ENCODE data around the gene NLGN1. TPM values are rescaled to one million over a fixed set of nuclear protein-coding genes. Genes with fewer than 3 reads are reported as not detected.

Gene NLGN1
- total and polyA plus RNA-seq, 4 experiments from 2014 or later, result not detected

GRCh38 chr3:173761161-173761560, 363.6 kb downstream of the NLGN1 start:
- Mint-ChIP-seq H3K27me3 (no peaks in the 10 kb centered on the region), H3K4me1 (no peaks in the 10 kb centered on the region), H3K36me3 (no peaks in the 10 kb centered on the region), H3K9me3 (peaks cover 0 to 4% (median under 1%) of the 10 kb centered on the region in 8 donors), H3K27ac (no peak overlapping the region), H3K4me3 (no peak overlapping the region)
- no peaks in the 10 kb centered on the region for H3K9me3 ChIP-seq (ENCODE audit: control insufficient read depth in 1 of 2, low read length in 2 of 2)
- H3K36me3 ChIP-seq (ENCODE audit: insufficient read depth, low read length), result no peaks in the 10 kb centered on the region
- POLR2A ChIA-PET (ENCODE audit: partially characterized antibody), result no interaction called here
- H3K27ac ChIP-seq (ENCODE audit: low read depth, low read length), result no peak overlapping the region
- CTCF ChIA-PET (ENCODE audit: partially characterized antibody), result no interaction called here
- intact Hi-C loops (cut with micrococcal nuclease), result no loop called here
- H3K4me1 ChIP-seq (ENCODE audit: insufficient read depth, low read length), result no peaks in the 10 kb centered on the region
- H3K4me3 ChIP-seq (ENCODE audit: low read length in 2 of 2), result no peak overlapping the region
- no peaks in the 10 kb centered on the region for H3K27me3 ChIP-seq (ENCODE audit: insufficient read depth, low read length)
- no peak for DNase-seq

DNA sequence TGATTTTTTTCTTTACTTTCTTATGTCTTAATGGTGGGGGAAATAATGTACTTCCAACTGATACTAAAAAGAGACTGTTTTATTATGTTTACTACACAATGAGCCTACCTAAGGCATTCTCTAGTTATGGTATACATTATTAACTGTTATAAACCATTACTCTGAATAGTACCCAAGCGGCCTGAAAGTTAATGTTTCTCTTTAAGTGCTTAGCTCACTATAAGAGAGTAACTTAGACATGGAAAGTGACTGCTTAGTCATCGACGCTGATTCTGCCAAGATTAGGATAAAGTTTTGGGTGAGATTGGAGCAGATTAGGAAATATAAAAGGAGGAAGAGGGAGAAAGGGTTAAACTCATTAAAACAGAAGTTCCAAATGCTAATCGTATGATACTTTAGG, 365.0 kb downstream of the NLGN1 start:
- Histone ChIP-seq H3K36me3 (ENCODE audit: insufficient read depth, low read length) (no peaks in the 10 kb centered on the region), H3K27me3 (ENCODE audit: insufficient read depth, low read length) (no peaks in the 10 kb centered on the region), H3K9me3 (ENCODE audit: control insufficient read depth in 1 of 2, low read length in 2 of 2) (no peaks in the 10 kb centered on the region), H3K4me3 (ENCODE audit: low read length in 2 of 2) (no peak overlapping the region), H3K4me1 (ENCODE audit: insufficient read depth, low read length) (no peaks in the 10 kb centered on the region), H3K27ac (ENCODE audit: low read depth, low read length) (no peak overlapping the region)
- H3K4me3 Mint-ChIP-seq, result no peak overlapping the region
- H3K36me3 Mint-ChIP-seq, result no peaks in the 10 kb centered on the region
- ChIA-PET CTCF (ENCODE audit: partially characterized antibody) (no interaction called here), POLR2A (ENCODE audit: partially characterized antibody) (no interaction called here)
- DNase-seq, result no peak
- H3K27me3 Mint-ChIP-seq, result no peaks in the 10 kb centered on the region
- intact Hi-C loops (cut with micrococcal nuclease), result no loop called here
- H3K27ac Mint-ChIP-seq, result no peak overlapping the region
- H3K9me3 Mint-ChIP-seq, result peaks cover 0 to 4% (median under 1%) of the 10 kb centered on the region in 8 donors
- no peaks in the 10 kb centered on the region for H3K4me1 Mint-ChIP-seq

DNA sequence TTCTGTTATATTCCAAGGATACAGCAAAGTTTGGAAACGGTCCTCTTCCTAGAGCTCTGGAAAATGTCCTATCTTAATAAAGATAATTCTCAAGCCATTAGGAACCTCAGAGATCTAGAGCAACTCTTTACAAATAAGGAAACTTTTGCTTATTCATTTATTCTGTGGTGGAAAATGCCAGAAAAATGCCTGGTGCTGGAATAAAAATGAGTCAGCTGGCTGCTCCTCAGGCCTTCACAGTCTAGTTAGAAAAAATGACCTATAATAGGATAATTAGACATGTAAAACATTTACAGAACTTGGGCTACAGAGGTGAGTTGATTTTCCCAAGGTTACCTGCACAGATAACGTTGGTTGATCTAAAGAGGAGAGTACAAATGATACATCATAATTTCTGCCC, 372.5 kb downstream of the NLGN1 start:
- Mint-ChIP-seq H3K27ac (no peak overlapping the region), H3K4me1 (no peaks in the 10 kb centered on the region), H3K27me3 (no peaks in the 10 kb centered on the region), H3K4me3 (no peak overlapping the region), H3K9me3 (peaks cover 0 to 9% (median 4%) of the 10 kb centered on the region in 8 donors), H3K36me3 (no peaks in the 10 kb centered on the region)
- DNase-seq, result no peak
- POLR2A ChIA-PET (ENCODE audit: partially characterized antibody), result no interaction called here
- Histone ChIP-seq H3K4me1 (ENCODE audit: insufficient read depth, low read length) (no peaks in the 10 kb centered on the region), H3K36me3 (ENCODE audit: insufficient read depth, low read length) (no peaks in the 10 kb centered on the region), H3K4me3 (ENCODE audit: low read length in 2 of 2) (no peak overlapping the region), H3K27me3 (ENCODE audit: insufficient read depth, low read length) (no peaks in the 10 kb centered on the region), H3K9me3 (ENCODE audit: control insufficient read depth in 1 of 2, low read length in 2 of 2) (no peaks in the 10 kb centered on the region), H3K27ac (ENCODE audit: low read depth, low read length) (no peak overlapping the region)
- intact Hi-C loops (cut with micrococcal nuclease), result no loop called here
- CTCF ChIA-PET (ENCODE audit: partially characterized antibody), result no interaction called here

DNA sequence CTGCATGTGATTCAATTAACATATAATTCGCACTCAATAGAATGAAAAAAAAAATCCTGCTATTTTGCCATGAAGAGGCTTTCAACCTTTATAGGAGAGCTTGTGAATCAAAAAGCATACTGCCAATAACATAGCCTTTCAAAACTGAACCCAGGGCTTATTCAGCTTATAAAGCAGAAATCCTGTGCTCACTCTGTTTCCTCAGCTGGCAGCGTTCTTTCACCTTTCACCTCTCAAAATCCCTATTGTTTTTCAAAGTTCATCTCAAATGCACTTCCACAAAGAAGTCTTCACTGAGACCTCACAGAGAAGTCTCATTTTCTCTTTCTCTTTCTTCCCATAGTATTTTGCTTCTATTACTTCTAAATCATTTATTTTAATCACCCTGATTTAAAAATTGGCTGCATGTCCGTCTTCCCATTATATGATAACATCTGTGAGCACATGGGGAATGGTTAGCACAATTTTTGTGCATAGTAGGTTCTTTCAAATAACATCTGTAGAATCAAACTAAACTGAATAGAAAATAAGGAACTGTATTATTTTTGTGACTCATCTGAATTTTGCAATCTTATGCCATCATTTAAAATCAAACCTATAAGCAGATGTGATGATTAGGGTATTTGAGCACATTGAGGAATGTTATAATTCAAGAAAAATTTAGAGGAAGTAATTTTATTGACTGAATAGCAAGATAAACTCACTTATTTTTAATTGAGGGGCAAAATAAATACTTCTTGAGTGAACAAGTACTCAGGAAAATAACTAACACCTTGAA, 373.4 kb downstream of the NLGN1 start:
- H3K4me3 Mint-ChIP-seq, result no peak overlapping the region
- H3K36me3 Mint-ChIP-seq, result no peaks in the 10 kb centered on the region
- H3K9me3 ChIP-seq (ENCODE audit: control insufficient read depth in 1 of 2, low read length in 2 of 2), result no peaks in the 10 kb centered on the region
- H3K4me1 ChIP-seq (ENCODE audit: insufficient read depth, low read length), result no peaks in the 10 kb centered on the region
- no peaks in the 10 kb centered on the region for H3K4me1 Mint-ChIP-seq
- POLR2A ChIA-PET (ENCODE audit: partially characterized antibody), result no interaction called here
- DNase-seq, result no peak
- H3K27ac ChIP-seq (ENCODE audit: low read depth, low read length), result no peak overlapping the region
- no peak overlapping the region for H3K27ac Mint-ChIP-seq
- H3K9me3 Mint-ChIP-seq, result peaks cover 0 to 9% (median 4%) of the 10 kb centered on the region in 8 donors
- intact Hi-C loops (cut with micrococcal nuclease), result no loop called here
- no peaks in the 10 kb centered on the region for H3K27me3 Mint-ChIP-seq
- CTCF ChIA-PET (ENCODE audit: partially characterized antibody), result no interaction called here
- H3K4me3 ChIP-seq (ENCODE audit: low read length in 2 of 2), result no peak overlapping the region
- H3K36me3 ChIP-seq (ENCODE audit: insufficient read depth, low read length), result no peaks in the 10 kb centered on the region
- H3K27me3 ChIP-seq (ENCODE audit: insufficient read depth, low read length), result no peaks in the 10 kb centered on the region

GRCh38 chr3:173773800-173774199, 376.3 kb downstream of the NLGN1 start:
- H3K27ac ChIP-seq (ENCODE audit: low read depth, low read length), result no peak overlapping the region
- Mint-ChIP-seq H3K9me3 (peaks cover 0 to 9% (median 4%) of the 10 kb centered on the region in 8 donors), H3K4me3 (no peak overlapping the region), H3K27me3 (no peaks in the 10 kb centered on the region), H3K36me3 (no peaks in the 10 kb centered on the region), H3K27ac (peak overlapping the region in 1 of 7 donors; percentile 36), H3K4me1 (no peaks in the 10 kb centered on the region)
- no peaks in the 10 kb centered on the region for H3K4me1 ChIP-seq (ENCODE audit: insufficient read depth, low read length)
- POLR2A ChIA-PET (ENCODE audit: partially characterized antibody), result no interaction called here
- no peak for DNase-seq
- no peaks in the 10 kb centered on the region for H3K9me3 ChIP-seq (ENCODE audit: control insufficient read depth in 1 of 2, low read length in 2 of 2)
- H3K4me3 ChIP-seq (ENCODE audit: low read length in 2 of 2), result no peak overlapping the region
- intact Hi-C loops (cut with micrococcal nuclease), result no loop called here
- no peaks in the 10 kb centered on the region for H3K27me3 ChIP-seq (ENCODE audit: insufficient read depth, low read length)
- CTCF ChIA-PET (ENCODE audit: partially characterized antibody), result no interaction called here
- H3K36me3 ChIP-seq (ENCODE audit: insufficient read depth, low read length), result no peaks in the 10 kb centered on the region

DNA sequence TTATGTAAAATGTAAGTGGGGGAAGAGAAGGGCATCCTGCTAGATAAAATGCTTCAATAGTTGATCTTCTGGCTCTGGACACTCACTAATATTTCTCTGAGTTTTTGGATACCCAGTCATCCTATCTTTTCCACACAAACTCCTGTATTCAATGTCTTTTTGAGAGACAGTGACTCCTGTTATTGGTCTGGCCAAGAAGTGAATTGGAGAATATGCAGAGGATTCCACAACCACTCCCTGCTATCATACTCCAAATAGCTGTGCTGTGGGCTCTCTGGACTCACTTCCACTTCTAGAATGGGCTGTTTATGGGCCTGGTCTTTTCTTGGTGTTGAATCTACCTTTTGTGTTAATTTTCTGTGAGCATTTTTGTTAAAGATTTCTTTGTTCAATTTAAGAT, 376.8 kb downstream of the NLGN1 start:
- H3K36me3 ChIP-seq (ENCODE audit: insufficient read depth, low read length), result no peaks in the 10 kb centered on the region
- POLR2A ChIA-PET (ENCODE audit: partially characterized antibody), result no interaction called here
- H3K27me3 ChIP-seq (ENCODE audit: insufficient read depth, low read length), result no peaks in the 10 kb centered on the region
- H3K4me3 ChIP-seq (ENCODE audit: low read length in 2 of 2), result no peak overlapping the region
- H3K4me1 ChIP-seq (ENCODE audit: insufficient read depth, low read length), result no peaks in the 10 kb centered on the region
- H3K4me1 Mint-ChIP-seq, result no peaks in the 10 kb centered on the region
- DNase-seq, result no peak
- CTCF ChIA-PET (ENCODE audit: partially characterized antibody), result no interaction called here
- no peak overlapping the region for H3K27ac ChIP-seq (ENCODE audit: low read depth, low read length)
- H3K9me3 ChIP-seq (ENCODE audit: control insufficient read depth in 1 of 2, low read length in 2 of 2), result no peaks in the 10 kb centered on the region
- H3K27ac Mint-ChIP-seq, result no peak overlapping the region
- H3K36me3 Mint-ChIP-seq, result no peaks in the 10 kb centered on the region
- intact Hi-C loops (cut with micrococcal nuclease), result no loop called here
- no peaks in the 10 kb centered on the region for H3K27me3 Mint-ChIP-seq
- H3K9me3 Mint-ChIP-seq, result peaks cover 0 to 5% (median 2%) of the 10 kb centered on the region in 8 donors
- H3K4me3 Mint-ChIP-seq, result no peak overlapping the region

- intact Hi-C loops (cut with micrococcal nuclease), result no loop called here
- Mint-ChIP-seq H3K27me3 (no peaks in the 10 kb centered on the region), H3K36me3 (no peaks in the 10 kb centered on the region), H3K9me3 (peaks cover 0 to 5% (median 0%) of the 10 kb centered on the region in 8 donors), H3K27ac (no peak overlapping the region), H3K4me1 (no peaks in the 10 kb centered on the region), H3K4me3 (no peak overlapping the region)
- CTCF ChIA-PET (ENCODE audit: partially characterized antibody), result no interaction called here
- H3K9me3 ChIP-seq (ENCODE audit: control insufficient read depth in 1 of 2, low read length in 2 of 2), result no peaks in the 10 kb centered on the region
- POLR2A ChIA-PET (ENCODE audit: partially characterized antibody), result no interaction called here
- H3K36me3 ChIP-seq (ENCODE audit: insufficient read depth, low read length), result no peaks in the 10 kb centered on the region
- H3K4me3 ChIP-seq (ENCODE audit: low read length in 2 of 2), result no peak overlapping the region
- H3K4me1 ChIP-seq (ENCODE audit: insufficient read depth, low read length), result no peaks in the 10 kb centered on the region
- H3K27ac ChIP-seq (ENCODE audit: low read depth, low read length), result no peak overlapping the region
- no peaks in the 10 kb centered on the region for H3K27me3 ChIP-seq (ENCODE audit: insufficient read depth, low read length)
- DNase-seq, result no peak
Observed at GRCh38 chr3:173778251-173778650, 380.7 kb downstream of the NLGN1 start.
